ENCODE results near the gene GNL3.

GNL3 gene

GRCh38 chr3:52742418-52743041, 56.7 kb downstream of the GNL3 start:
- DNase-seq (ENCODE audit: low read depth): no peak
- H3K4me3 ChIP-seq (ENCODE audit: control insufficient read depth, low read depth, low read length): no peak overlapping the region
- peak; percentile 61 for TF ChIP-seq CTCF (IDR thresholded peaks at IDR 0.05; ENCODE audit: control insufficient read depth, insufficient read depth, low read depth, low read length, missing control alignments)

DNA sequence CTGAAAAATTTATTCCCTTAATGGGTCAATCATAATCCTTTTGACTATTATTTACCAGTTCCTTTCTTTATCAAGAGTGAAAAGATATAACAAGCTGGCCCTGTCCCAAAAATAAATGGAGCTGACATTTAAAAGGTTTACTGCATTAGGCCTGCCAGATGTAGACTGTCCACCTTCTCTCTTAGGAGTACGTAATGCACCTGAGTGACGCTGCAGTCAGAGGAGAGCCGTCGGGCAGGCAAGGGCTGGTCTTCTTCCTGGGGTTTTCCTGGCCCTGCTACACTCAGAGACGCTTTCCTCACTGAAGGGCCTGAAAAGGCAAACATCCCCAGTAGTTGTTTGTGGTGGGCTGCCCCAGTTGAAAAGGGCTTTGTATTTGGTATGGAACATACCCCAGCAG, 57.3 kb downstream of the GNL3 start:
- TF ChIP-seq CTCF (IDR thresholded peaks at IDR 0.05; ENCODE audit: control insufficient read depth, insufficient read depth, low read depth, low read length, missing control alignments): no peak
- no peak overlapping the region for H3K4me3 ChIP-seq (ENCODE audit: control insufficient read depth, low read depth, low read length)
- no peak for DNase-seq (ENCODE audit: low read depth)

GRCh38 chr3:52743721-52744120, 57.9 kb downstream of the GNL3 start:
- H3K4me3 ChIP-seq (ENCODE audit: control insufficient read depth, low read depth, low read length): no peak overlapping the region
- TF ChIP-seq CTCF (IDR thresholded peaks at IDR 0.05; ENCODE audit: control insufficient read depth, insufficient read depth, low read depth, low read length, missing control alignments): no peak
- DNase-seq (ENCODE audit: low read depth): no peak
